ENCODE results near the gene EFL1.

EFL1 gene

DNA sequence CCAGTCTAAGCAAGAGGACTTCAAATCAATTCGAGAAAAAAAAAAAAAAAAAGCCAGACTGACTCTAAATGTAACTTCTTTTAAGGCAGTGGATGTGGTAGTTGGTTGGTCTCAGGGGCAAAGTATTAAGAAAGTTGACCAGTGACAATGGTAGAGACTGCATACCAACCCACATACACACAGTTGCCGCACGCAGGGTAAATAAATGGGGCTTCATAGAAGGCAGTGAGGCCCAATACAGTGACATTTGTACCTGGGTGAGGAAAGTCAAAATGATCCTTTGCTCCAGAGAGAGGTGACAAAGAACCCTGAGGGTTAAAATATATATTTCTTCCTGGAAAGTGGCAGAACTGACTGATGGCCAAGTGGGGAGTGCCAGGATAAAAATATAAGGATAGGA is 116.0 kb downstream of the EFL1 start:
- TF ChIP-seq, protein P1, sequence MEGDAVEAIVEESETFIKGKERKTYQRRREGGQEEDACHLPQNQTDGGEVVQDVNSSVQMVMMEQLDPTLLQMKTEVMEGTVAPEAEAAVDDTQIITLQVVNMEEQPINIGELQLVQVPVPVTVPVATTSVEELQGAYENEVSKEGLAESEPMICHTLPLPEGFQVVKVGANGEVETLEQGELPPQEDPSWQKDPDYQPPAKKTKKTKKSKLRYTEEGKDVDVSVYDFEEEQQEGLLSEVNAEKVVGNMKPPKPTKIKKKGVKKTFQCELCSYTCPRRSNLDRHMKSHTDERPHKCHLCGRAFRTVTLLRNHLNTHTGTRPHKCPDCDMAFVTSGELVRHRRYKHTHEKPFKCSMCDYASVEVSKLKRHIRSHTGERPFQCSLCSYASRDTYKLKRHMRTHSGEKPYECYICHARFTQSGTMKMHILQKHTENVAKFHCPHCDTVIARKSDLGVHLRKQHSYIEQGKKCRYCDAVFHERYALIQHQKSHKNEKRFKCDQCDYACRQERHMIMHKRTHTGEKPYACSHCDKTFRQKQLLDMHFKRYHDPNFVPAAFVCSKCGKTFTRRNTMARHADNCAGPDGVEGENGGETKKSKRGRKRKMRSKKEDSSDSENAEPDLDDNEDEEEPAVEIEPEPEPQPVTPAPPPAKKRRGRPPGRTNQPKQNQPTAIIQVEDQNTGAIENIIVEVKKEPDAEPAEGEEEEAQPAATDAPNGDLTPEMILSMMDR (IDR thresholded peaks at IDR 0.05; ENCODE audit: control insufficient read depth, extremely low read depth, insufficient read depth): no peak
- no peak overlapping the region for H3K4me3 ChIP-seq (ENCODE audit: low read depth, low read length)
- no peak for DNase-seq (ENCODE audit: low read depth)

DNA sequence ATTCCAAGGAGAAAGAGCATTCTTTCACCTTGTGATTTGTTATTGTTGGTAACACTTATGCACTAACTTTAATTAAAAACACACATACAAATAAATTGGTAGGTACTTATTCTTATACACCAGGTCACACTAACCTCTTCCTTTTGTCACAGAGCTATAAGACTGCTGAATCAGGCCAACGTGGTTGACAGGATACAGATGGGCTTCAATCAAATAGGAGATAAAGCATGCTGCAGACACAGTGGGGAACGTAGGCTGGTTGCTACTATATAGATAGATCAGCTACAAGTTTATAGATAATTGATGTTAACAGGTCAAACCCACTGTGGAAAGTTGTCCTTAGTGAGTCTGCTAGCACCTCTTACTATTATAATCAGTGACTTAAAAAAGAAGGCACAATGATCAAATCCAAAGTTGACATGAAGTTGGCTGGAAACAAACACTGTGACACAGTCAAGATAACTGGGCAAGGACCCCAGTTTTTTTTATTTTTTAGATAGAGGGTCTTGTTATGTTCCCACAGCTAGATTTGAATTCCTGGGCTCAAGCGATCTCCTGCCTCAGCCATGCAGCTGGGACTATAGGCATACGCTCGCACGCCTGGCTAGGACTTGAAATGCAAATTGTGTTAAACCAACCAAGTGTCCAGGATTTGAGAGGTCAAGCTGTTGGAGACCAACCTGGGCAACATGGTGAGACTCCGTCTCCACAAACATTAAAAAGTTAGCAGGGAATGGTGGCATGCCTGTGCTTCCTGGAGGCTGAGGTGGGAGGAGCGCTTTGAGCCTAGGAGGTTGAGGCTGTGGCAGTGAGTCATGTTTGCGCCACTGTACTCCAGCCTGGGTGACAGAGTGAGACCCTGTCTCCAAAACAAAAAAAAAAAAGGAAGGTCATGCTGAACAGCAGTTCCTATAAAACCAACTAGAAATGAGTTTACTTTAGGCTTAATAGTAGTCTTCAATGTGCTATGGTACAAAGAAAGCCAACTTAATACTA is 118.8 kb downstream of the EFL1 start:
- TF ChIP-seq, protein P1 (IDR thresholded peaks at IDR 0.05; ENCODE audit: control insufficient read depth, extremely low read depth, insufficient read depth): no peak
- DNase-seq (ENCODE audit: low read depth): no peak
- H3K4me3 ChIP-seq (ENCODE audit: low read depth, low read length): no peak overlapping the region

DNA sequence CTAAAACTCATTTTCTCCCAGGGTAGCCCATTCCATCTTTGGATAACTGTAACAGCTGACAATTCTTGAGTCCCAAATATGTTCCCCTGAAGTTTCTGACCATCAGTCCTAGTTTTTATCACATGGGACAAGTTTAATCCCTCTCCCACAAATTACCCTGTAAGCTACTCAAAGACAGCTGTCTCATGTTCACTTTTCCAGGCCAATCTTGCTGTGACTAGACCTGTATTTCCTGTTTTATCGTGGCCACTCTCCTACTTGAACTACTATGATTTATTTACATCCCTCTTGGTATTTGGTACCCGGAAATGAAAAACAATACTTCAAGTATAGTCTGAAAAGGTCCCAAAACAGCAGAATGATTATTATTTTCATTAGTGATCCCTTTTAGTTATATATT is 121.6 kb downstream of the EFL1 start:
- DNase-seq (ENCODE audit: low read depth): peak; percentile 79
- TF ChIP-seq, protein P1 (IDR thresholded peaks at IDR 0.05; ENCODE audit: control insufficient read depth, extremely low read depth, insufficient read depth): no peak
- no peak overlapping the region for H3K4me3 ChIP-seq (ENCODE audit: low read depth, low read length)

DNA sequence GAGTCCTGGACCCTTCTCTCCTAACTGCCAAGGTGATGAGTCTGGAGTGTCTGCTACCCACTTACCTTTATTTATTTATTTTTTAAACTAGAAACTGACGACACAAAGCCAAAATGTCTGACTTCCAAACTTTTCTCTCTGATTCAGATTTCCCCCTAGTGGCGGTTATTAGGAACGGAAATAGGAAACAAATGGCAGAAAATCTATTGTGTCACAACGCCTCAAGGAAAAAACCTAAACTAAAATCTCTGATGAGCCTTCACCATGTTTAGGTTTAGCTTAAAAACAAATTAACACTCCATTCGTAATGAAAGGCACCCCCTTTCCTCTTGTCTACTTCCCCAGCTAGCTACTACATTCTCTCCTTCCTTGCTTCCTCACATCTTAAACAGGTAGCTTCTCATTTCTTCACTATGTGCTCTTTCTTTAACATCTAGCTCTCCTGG is 122.7 kb downstream of the EFL1 start:
- no peak for DNase-seq (ENCODE audit: low read depth)
- no peak overlapping the region for H3K4me3 ChIP-seq (ENCODE audit: low read depth, low read length)
- TF ChIP-seq, protein P1 (IDR thresholded peaks at IDR 0.05; ENCODE audit: control insufficient read depth, extremely low read depth, insufficient read depth): peak; percentile 64

DNA sequence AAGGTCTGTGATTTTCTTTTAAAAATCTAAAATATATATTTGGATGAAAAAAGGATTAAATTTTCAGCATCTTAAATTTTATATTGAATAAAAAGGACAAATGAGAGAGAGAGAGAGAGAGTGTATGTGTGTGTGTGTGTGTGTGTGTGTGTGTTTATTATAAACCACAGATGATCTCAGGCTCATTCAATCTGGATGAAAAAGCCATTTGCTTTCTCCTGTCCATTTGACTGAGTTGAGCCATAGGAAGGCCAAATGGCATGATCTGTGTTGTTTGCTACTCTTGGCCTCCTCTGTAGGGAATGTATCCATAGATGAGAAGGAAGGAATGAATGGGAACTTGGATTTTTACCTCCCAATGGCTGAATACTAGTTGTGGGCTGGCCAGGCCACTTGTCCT is 124.2 kb downstream of the EFL1 start:
- TF ChIP-seq, protein P1 (IDR thresholded peaks at IDR 0.05; ENCODE audit: control insufficient read depth, extremely low read depth, insufficient read depth): no peak
- H3K4me3 ChIP-seq (ENCODE audit: low read depth, low read length): no peak overlapping the region
- no peak for DNase-seq (ENCODE audit: low read depth)

DNA sequence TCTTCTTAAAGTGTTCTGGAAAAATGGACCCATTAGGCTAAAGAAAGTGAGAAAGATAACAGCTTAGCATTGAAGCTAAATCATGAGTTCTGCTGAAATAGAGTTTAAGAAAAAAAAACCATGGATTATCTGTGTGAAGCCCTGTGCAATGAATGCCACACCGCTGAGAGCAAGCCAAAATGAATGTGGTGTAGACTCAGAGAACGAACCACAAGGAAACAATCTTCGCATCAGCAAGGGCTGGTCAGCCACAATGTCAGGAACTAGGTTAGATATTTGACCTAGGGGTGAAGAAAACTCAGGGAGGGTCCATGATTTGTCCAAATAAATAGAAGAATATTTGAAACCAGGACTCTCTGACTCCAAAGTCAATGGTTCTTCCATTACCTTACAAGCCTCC is 125.3 kb downstream of the EFL1 start:
- no peak overlapping the region for H3K4me3 ChIP-seq (ENCODE audit: low read depth, low read length)
- TF ChIP-seq, protein P1 (IDR thresholded peaks at IDR 0.05; ENCODE audit: control insufficient read depth, extremely low read depth, insufficient read depth): no peak
- no peak for DNase-seq (ENCODE audit: low read depth)

Measured in LNCaP clone FGC (cell line).